ENCODE data around the gene COX10. TPM values are rescaled to one million over a fixed set of nuclear protein-coding genes. Genes with fewer than 3 reads are reported as not detected.
"Not testable (repeated sequence)": the region's sequence is repeated elsewhere in the genome, so short reads cannot be mapped to it uniquely, and the experiment has no call there.

The COX10 gene
- polyA plus RNA-seq, 3 donors = 4.0 to 17.5 (median 8.8) TPM

DNA sequence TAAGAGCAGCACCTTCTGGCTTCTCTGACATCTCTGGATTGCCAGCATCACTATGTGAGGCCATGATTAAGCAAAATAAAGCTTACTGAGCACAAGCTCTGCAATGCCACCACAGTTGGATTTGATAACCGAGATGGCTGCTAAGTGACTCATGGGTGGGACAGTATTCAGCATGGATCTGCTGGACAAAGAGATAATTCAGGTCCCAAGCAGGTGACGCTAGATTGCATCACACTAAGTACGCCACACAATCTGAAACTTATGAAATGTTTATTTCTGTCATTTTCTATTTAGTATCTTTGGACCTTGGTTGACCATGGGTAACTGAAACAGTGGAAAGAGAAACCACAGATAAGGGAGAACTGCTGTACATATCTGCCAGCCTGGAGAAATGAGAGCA is 139.9 kb downstream of the COX10 start:
- 74 to 82% (median 76%) methylated on average over 3 of the region's 3 CpGs for WGBS, 3 donors

DNA sequence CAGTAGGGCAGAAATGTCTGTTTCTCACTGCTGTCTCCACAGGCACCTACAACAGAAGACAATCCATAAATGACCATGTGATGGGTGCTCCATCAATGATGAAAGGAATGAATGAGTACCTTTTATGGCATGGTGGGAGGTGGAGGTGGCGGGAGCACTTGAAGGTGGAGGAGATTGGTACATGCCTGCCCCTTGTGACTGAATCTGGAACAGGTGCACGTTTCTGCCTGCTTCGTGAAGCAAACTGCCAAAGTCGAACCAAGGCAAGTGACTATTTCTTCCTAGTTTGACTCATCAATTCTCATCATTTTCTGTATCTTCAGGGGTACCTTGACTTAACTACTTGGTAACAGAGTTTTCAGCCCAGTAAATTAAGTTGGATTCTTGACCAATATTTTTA is 141.9 kb downstream of the COX10 start:
- no peak overlapping the region for H3K27ac ChIP-seq (ENCODE audit: low read depth, low read length)
- 87 to 88% (median 88%) methylated on average over 4 of the region's 4 CpGs for WGBS, 3 donors

More for the DNA sequence above, 139.9 kb downstream of the COX10 start:
- H3K27ac ChIP-seq (ENCODE audit: low read depth, low read length) = no peak overlapping the region

DNA sequence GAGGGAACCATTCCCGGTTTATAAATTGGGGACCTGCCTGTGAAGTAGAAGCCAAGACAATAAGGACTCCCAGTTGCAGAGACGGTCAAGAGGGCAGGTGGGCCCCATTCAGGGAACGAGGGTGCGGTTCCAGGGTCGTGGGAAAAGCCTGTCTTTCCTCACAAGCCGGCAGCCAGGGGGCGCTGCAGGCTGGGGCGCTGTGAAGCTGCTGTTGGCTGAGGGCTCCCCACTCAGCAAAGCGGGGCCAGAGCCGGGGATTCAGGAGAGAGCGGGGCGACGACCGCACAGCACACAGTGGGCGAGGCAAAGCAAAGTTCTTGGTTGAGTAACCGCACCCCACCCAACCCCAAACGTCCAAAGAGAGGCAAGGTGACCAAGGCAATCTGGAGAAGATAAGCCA is 142.5 kb downstream of the COX10 start:
- 54 to 62% (median 57%) methylated on average over 17 of the region's 17 CpGs for WGBS, 3 donors
- H3K27ac ChIP-seq (ENCODE audit: low read depth, low read length) = no peak overlapping the region

DNA sequence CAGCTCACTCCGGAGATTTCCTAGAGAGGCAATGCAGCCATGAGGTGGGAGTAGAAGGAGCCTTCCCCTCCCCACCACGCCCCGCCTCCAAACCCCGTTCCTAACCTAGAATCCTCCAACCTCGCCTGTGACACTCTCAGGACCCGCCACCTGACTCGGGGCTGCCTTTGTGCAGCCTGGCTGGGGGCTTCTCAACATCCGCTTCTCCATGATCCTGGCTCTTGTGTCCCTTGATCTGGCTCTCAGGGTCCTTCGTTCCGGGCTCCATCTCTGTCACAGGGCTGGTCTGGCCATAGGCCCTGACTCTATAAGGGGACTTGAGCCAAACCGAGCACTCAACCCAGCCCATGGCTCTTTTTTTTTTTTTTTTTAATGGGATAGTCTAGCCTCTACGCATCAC is 143.1 kb downstream of the COX10 start:
- H3K27ac ChIP-seq (ENCODE audit: low read depth, low read length) = no peak overlapping the region
- 90 to 97% (median 95%) methylated on average over 11 to 12 of the region's 12 CpGs for WGBS, 3 donors

DNA sequence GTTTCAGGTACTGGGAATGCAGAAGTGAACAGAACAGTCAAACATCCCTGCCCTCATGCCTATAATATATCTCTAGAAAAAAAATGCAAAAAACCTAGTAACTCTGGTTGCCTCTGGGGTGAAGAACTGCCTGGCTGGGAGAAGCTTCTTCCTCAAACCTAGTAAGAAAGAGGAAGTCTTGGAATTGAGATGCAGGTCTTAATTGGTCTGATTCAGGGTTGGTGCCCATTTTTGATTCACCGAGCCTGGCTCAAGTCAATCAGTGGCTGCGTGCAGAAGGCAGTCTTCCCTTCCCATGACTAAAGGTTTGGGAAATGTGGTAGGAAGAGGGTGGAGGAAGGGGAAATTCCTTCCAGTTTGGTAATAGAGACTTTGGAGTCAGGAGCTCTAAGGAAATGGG is 145.0 kb downstream of the COX10 start:
- WGBS, 3 donors = 82 to 94% (median 85%) methylated on average over 2 of the region's 2 CpGs
- H3K27ac ChIP-seq (ENCODE audit: low read depth, low read length) = no peak overlapping the region

DNA sequence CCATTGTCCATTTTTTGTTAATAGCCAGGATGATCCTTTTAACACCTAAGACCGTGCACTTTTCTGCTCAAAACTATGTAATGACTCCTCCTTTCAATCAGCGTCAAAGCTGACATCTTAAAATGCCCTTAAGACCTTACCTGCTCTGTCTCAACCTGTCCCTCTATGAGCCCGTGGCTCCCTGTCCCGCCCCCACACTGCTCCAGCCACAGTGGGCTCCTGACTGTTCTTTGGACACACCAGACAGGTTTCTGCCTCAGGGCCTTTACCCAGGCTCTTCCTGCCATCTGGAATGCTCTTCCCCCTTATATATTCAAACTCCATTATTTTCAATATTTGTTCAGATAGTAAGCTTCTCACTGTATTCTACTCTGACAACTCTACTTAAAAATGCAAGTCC is 153.3 kb downstream of the COX10 start:
- H3K27ac ChIP-seq (ENCODE audit: low read depth, low read length) = no peak overlapping the region
- 85 to 88% (median 87%) methylated on average over 4 of the region's 4 CpGs for WGBS, 3 donors

DNA sequence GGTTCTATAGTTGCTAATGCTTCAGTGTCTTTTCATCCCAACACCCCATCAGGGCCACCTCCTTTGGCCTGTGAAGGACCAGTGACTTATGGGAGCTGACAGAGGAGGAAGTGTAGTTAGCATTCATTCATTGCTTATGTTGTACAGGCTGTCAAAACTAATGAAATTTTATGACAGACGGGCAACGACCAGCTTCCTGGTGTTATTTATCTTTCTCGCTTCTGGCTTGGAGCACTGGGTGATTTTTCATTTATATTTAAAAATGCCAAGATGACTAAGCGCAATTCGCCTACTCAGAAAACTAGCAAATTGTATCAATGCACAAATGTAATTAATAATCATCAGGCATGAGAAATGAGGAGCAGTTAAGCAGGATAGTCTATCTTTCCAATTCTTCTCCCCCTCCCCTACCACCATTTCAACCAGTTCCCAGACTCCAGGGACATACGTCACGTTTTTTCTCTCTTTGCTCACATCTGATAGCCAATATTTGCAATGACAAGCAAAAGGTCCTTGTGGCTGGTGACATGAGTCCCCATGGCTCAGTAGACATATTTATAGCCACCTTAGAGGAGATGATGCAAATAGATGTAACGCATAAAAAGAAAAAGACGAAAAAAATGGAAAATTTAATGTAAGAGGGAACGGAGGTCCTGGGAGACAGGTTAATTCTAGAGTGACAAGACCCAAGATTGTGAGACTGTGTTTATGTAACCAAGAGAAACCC is 156.1 kb downstream of the COX10 start:
- WGBS, 3 donors = 34 to 53% (median 52%) methylated on average over 10 of the region's 10 CpGs

DNA sequence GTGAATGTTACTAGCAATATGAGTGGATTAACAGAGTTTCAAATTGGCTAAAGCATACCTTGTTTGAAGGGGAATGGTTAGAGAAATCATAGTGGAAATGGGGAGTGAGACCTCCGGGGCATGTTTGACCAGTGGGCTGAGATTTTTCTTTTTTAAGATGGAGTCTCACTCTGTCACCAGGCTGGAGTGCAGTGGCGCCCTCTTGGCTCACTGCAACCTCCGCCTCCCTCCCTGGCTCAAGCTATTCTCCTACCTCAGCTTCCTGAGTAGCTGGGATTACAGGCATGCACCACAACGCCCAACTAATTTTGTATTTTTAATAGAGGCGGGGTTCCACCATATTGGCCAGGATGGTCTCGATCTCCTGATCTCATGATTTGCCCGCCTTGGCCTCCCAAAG is 157.7 kb downstream of the COX10 start:
- no peak overlapping the region for H3K27ac ChIP-seq (ENCODE audit: low read depth, low read length)
- 94 to 98% (median 95%) methylated on average over 7 of the region's 7 CpGs for WGBS, 3 donors

More for the DNA sequence above, 156.1 kb downstream of the COX10 start:
- H3K27ac ChIP-seq (ENCODE audit: low read depth, low read length) = no peak overlapping the region

DNA sequence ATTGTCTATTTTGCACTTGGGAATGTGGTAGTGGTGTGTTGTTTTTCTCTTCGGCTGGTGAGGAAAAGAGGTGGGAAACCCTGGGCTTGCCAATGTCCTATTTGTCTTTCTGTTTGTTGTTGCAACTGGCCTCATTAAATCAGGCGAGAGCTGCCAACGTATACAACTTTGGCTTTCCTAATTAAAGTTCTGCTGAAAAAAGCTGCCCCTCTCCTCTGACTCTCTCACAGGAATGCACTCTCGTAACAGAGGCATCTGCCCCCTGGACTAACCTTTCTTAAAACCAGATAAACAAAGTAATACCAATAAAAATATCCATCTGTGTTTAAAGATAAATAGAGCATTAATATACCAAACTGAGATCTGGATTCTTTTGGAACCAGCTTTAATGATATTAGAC is 159.6 kb downstream of the COX10 start:
- 53 to 72% (median 72%) methylated on average over 4 of the region's 4 CpGs for WGBS, 3 donors

DNA sequence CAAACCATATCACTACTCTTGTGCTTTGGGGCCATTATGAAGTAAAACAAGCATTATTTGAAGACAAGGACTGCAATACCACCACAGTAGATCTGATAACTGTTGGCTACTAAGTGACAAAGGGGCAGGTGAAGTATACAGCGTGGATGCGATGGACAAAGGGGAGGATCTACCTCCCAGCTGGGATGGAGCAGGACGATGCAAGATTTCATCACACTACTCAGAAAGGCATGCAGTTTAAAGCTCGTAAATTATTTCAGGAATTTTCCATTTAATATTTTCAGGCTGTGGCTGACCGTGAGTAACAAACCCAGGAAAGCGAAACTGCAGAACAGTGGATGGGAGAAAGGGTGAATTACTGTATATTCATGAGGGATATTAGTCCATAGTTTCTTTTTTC is 161.9 kb downstream of the COX10 start:
- H3K27ac ChIP-seq (ENCODE audit: low read depth, low read length) = not testable (repeated sequence)
- WGBS, 3 donors = 74 to 85% (median 78%) methylated on average over 3 to 4 of the region's 6 CpGs

More for the DNA sequence above, 159.6 kb downstream of the COX10 start:
- H3K27ac ChIP-seq (ENCODE audit: low read depth, low read length) = no peak overlapping the region

DNA sequence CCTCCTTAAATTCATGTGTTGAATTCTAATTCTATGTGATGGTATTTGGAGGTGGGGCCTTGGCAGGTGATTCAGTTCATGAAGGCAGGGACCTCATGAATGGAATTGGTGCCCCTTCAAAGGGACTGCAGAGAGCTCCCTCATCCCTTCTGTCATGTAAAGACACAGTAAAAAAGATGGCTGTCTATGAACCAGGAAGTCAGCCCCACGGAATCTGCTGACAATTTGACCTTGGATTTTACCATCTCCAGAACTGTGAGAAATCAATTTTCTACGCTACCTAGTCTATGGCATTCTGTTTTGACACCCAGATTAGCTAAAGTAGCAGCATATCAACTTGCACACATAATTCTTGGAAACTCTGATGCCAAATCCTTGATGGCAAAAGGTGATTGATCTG is 165.7 kb downstream of the COX10 start:
- H3K27ac ChIP-seq (ENCODE audit: low read depth, low read length) = not testable (repeated sequence)
- 76 to 85% (median 80%) methylated on average over 2 of the region's 2 CpGs for WGBS, 3 donors

DNA sequence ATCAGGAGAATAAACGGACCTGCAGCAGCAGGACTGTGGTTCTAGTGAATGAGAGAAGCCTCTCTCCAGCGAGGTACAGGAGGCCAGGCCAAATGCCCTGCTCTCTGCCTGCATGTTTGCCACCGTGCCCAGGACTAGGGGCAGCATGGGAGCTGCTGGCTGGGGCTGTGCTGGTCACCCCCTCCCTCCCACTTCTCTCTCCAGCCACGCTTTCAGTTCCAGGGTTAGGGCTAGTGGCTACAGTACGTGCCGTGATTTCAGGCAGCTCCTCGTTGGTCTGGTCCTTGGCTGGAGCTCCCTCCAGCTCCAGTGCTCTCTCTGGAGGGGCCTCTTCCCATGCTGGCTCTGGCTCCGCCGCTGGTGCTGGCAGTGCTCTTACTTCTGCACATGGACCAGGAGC is 166.7 kb downstream of the COX10 start:
- WGBS, 3 donors = 81 to 88% (median 84%) methylated on average over 5 to 7 of the region's 9 CpGs
- not testable (repeated sequence) for H3K27ac ChIP-seq (ENCODE audit: low read depth, low read length)

DNA sequence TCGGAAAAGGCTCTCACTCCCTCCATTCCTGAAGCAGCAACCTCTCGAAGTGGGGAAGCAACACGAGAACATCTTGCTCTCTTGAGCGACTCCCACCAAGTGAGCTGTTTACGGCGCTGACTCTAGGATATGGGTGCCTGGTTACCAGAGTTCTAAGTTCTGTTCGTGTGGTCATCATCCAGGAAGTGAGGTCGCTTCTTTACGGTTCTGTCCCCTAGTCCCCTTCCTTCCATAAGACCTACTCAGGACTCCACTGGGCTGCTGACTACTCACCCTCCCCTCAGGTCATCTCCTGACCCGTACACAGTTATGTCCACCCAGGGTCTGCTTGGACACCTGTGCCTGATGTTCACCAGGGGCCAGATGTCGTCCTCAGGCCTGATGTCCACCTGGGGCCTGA is 167.5 kb downstream of the COX10 start, which contains the start of gene CDRT15:
Gene CDRT15, minus strand, starts transcription at position 101 of the 400 bp plus-strand sequence. Its CDS starts 29 bp downstream, at position 72.
- H3K27ac ChIP-seq (ENCODE audit: low read depth, low read length) = not testable (repeated sequence)
- WGBS, 3 donors = 81 to 95% (median 92%) methylated on average over 8 to 10 of the region's 11 CpGs

DNA sequence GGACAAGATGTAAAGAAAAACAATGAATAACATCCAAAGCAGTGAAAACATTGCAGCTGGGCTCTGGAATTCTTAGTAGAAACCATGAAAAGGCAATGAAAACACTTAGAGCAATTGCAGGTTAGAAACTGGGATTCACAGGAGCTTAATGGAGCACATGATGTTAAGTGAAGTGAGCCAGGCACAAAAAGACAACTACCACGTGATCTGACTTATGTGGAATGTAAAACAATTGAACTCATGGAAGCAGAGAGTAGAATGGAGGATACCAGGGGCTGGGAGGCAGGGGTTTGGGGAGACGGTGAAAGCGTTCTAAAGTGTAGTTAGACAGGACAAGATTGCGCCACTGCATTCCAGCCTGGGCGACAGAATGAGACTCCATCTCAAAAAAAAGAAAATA is 170.0 kb downstream of the COX10 start:
- H3K27ac ChIP-seq (ENCODE audit: low read depth, low read length) = not testable (repeated sequence)
- 69 to 91% (median 75%) methylated on average over 2 of the region's 5 CpGs for WGBS, 3 donors

DNA sequence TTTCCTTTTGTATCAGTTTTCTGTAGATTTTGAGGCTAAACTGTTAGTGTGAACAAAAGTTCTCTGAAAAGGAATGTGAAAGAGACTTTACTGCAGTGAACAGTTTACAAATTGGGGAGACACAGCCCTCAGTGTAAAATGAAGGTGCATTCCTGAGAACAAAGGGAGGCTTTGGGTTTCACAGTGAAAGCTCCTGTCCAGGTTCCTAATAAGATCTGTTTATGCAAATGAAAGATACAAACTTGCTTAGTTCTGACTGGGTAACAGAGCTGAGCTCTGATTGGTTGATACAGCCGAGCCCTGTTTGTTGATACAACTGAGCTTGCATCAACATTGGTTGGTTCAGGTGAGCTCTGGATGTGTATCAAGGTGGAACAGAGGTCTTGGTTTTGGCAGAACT is 175.7 kb downstream of the COX10 start:
- no peak overlapping the region for H3K27ac ChIP-seq (ENCODE audit: low read depth, low read length)
- WGBS, 3 donors = 56 to 85% (median 83%) methylated on average over 1 of the region's 1 CpG

DNA sequence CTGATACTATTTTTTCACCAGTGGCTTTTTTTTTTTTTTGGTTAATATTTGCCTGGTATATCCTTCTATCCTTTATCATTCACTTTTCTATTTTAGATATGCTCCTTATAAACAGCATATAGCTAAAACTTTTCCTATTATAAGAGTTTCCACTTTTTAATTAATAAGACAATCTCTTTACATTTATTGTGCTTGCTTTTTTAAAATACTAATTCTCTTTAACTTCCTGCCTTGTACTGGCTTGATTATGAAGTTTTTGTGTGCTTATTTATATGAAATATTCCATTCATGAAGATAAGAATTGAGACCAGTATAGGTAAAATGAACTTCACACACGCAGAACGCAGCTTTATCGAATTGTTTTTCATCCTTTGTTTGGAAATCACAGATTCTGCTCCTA is 176.3 kb downstream of the COX10 start:
- H3K27ac ChIP-seq (ENCODE audit: low read depth, low read length) = no peak overlapping the region
- WGBS, 3 donors = 79 to 90% (median 82%) methylated on average over 3 of the region's 3 CpGs

Other genes with a start within 250 kb of the COX10 start
- gene CDRT15, start 167.4 kb downstream of the COX10 start, polyA plus RNA-seq = not detected
- gene HS3ST3B1, start 231.6 kb downstream of the COX10 start, polyA plus RNA-seq = under 1 TPM; 0.39 to 0.95 (median 0.67) TPM

All from adipose tissue (tissue), 3 donors.